Smooth muscle cell (in vitro differentiated cells): ENCODE results near the gene SH3RF3. TPM values are rescaled to one million over a fixed set of nuclear protein-coding genes. Genes with fewer than 3 reads are reported as not detected.
A peak's percentile ranks its signal among the peaks of the same experiment; 100 is the strongest.

Experiments used
- DNase-seq: peaks from one replicate; lab custom pipeline; 2025; ENCODE audit not compliant: unreplicated experiment; lab: John Stamatoyannopoulos, UW
- H2AFZ ChIP-seq: fragments of 200-600 bp; sonication (generic); 2 replicates; pipeline ENCODE4 v1.6.0; 2016; ENCODE audit warnings: antibody characterized with exemption, low read depth, mild to moderate bottlenecking
- H3F3A ChIP-seq: fragments of 200-600 bp; sonication (generic); 2 replicates; pipeline ENCODE4 v1.6.0; 2017; ENCODE audit warnings: antibody characterized with exemption, low read depth
- H3K27ac ChIP-seq: fragments of 200-600 bp; sonication (generic); 2 replicates; pipeline ENCODE4 v1.5.1; 2016; ENCODE audit warnings: low read depth, mild to moderate bottlenecking
- H3K27me3 ChIP-seq: fragments of 200-600 bp; sonication (generic); 2 replicates; pipeline ENCODE4 v1.6.1; 2016; ENCODE audit warnings: low read depth, mild to moderate bottlenecking
- H3K36me3 ChIP-seq: fragments of 200-600 bp; sonication (generic); 2 replicates; pipeline ENCODE4 v1.5.1; 2016; ENCODE audit warnings: low read depth
- H3K4me1 ChIP-seq: fragments of 200-600 bp; sonication (generic); 2 replicates; pipeline ENCODE4 v1.5.1; 2016; ENCODE audit warnings: low read depth
- H3K4me2 ChIP-seq: fragments of 200-600 bp; sonication (generic); 2 replicates; pipeline ENCODE4 v1.6.0; 2016; ENCODE audit warnings: mild to moderate bottlenecking
- H3K4me3 ChIP-seq: fragments of 200-600 bp; sonication (generic); 2 replicates; pipeline ENCODE4 v1.5.1; 2016; ENCODE audit warnings: mild to moderate bottlenecking
- H3K79me2 ChIP-seq: fragments of 200-600 bp; sonication (generic); 2 replicates; pipeline ENCODE4 v1.6.0; 2016; ENCODE audit warnings: low read depth, mild to moderate bottlenecking
- H3K9ac ChIP-seq: fragments of 200-600 bp; sonication (generic); 2 replicates; pipeline ENCODE4 v1.6.0; 2016; ENCODE audit warnings: low read depth
- H3K9me3 ChIP-seq: fragments of 200-600 bp; sonication (generic); replicated peaks from 2 replicates; pipeline ENCODE4 v1.5.1; 2016; ENCODE audit warnings: low read depth
- H4K20me1 ChIP-seq: fragments of 200-600 bp; sonication (generic); 2 replicates; pipeline ENCODE4 v1.6.0; 2016; ENCODE audit warnings: low read depth
- WGBS: methylation state at CpG from one replicate; pipeline ENCODE4 v1.1.7; 2016; ENCODE audit warnings: low lambda C conversion rate; 5-methylcytosine and 5-hydroxymethylcytosine counted together
- polyA plus RNA-seq: library from polyadenylated mRNA; unstranded; fragments of >200 nt; fragmentation: Nextera tagmentation; extraction: Ambion mirVana; gene quantifications from 2 replicates; pipeline ENCODE4 v1.2.1, GENCODE V29; 2016
- total RNA-seq: library from RNA; depleted of rRNA; stranded (reverse); fragments of >200 nt; gene quantifications from 2 replicates; pipeline ENCODE4 v1.2.3, GENCODE V29; 2014
- TF ChIP-seq, protein P1 (sequence below): fragments of 200-600 bp; sonication (generic); IDR thresholded peaks from 2 replicates; pipeline ENCODE4 v1.5.1; 2017; ENCODE audit warnings: borderline replicate concordance, mild to moderate bottlenecking, antibody characterized with exemption; ENCODE audit not compliant: insufficient read depth, poor library complexity, severe bottlenecking

The SH3RF3 gene
- total and polyA plus RNA-seq, 2 experiments from 2014 or later, result 6.6 to 11.8 TPM

DNA sequence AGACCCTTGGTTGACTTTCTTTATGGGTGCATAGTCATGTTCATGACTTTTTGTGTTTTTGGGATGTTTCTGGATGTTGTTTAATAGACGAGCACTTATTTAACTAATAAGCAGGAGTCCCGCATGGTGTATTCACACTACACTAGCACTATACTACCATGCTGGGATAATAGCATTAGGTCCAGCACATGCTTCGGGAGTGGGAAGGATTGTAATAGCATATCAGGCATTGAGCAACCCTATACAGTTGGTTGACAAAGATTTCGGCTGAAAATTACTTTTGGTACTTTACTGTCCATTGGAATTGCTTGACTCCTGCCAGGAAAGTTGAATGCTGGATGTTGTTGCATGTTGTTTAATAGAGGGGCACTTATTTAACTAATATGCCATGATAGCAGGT, 2.8 kb downstream of the SH3RF3 start:
- Histone ChIP-seq H2AFZ (no peak overlapping the region), H3K36me3 (no peaks in the 10 kb centered on the region), H3K4me3 (peak overlapping the region; percentile 78), H3K4me1 (peaks cover 7% of the 10 kb centered on the region), H3K9ac (no peak overlapping the region), H4K20me1 (peaks cover 66% of the 10 kb centered on the region), H3K27me3 (peaks cover 6% of the 10 kb centered on the region), H3K79me2 (peaks cover 67% of the 10 kb centered on the region), H3K4me2 (peak overlapping the region; percentile 87), H3K27ac (no peak overlapping the region), H3K9me3 (no peaks in the 10 kb centered on the region), H3F3A (peaks cover 8% of the 10 kb centered on the region)
- no peak for DNase-seq
- 87% methylated on average over 4 of the region's 4 CpGs for WGBS
- TF ChIP-seq, protein P1, sequence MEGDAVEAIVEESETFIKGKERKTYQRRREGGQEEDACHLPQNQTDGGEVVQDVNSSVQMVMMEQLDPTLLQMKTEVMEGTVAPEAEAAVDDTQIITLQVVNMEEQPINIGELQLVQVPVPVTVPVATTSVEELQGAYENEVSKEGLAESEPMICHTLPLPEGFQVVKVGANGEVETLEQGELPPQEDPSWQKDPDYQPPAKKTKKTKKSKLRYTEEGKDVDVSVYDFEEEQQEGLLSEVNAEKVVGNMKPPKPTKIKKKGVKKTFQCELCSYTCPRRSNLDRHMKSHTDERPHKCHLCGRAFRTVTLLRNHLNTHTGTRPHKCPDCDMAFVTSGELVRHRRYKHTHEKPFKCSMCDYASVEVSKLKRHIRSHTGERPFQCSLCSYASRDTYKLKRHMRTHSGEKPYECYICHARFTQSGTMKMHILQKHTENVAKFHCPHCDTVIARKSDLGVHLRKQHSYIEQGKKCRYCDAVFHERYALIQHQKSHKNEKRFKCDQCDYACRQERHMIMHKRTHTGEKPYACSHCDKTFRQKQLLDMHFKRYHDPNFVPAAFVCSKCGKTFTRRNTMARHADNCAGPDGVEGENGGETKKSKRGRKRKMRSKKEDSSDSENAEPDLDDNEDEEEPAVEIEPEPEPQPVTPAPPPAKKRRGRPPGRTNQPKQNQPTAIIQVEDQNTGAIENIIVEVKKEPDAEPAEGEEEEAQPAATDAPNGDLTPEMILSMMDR, result no peak

DNA sequence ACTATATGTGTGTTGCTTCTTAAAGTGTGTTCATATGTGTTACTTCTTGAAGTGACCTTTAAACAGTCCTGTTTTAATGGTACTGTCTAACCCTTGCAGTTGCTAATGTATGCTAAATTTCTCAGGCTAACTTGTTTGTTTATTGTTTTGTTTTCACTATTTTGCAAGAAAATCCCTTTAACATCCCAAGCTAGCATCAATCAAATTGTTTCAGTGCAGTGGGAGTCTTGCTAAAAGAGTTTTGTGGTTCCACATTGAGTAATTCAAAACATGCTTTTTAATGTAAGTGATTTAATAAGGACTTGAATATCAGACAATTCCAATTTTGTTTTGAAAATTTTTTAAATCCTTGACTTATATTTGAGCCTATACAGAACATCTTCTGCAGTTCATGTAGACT, 3.6 kb downstream of the SH3RF3 start:
- H3K9ac ChIP-seq, result no peak overlapping the region
- H4K20me1 ChIP-seq, result peaks cover 75% of the 10 kb centered on the region
- H3F3A ChIP-seq, result no peaks in the 10 kb centered on the region
- H3K79me2 ChIP-seq, result peaks cover 75% of the 10 kb centered on the region
- no peak overlapping the region for H3K27ac ChIP-seq
- H3K4me2 ChIP-seq, result peak overlapping the region; percentile 87
- H3K36me3 ChIP-seq, result no peaks in the 10 kb centered on the region
- H3K9me3 ChIP-seq, result no peaks in the 10 kb centered on the region
- no peak overlapping the region for H2AFZ ChIP-seq
- DNase-seq, result no peak
- peaks cover 8% of the 10 kb centered on the region for H3K4me1 ChIP-seq
- H3K27me3 ChIP-seq, result peaks cover 6% of the 10 kb centered on the region
- TF ChIP-seq, protein P1, result no peak
- no peak overlapping the region for H3K4me3 ChIP-seq

DNA sequence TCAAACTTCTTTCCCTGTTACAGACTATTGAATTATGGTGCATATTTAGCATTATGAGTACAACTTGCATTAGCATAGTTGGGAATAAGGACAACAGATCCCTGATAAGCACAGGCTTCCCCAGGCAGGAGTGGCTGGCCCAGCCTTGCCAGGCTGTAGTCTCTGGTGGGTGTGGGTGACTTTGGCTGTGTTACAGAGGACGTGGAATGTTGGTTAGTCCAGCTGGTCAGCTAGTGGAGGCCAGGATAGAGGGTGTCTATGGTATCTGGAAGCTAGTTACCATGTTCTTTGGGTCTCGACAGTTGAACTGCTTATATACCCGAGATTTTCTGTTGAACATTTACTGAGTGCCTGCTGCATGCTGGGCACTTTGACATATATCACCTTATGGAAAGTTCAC, 4.7 kb downstream of the SH3RF3 start:
- Histone ChIP-seq H3K4me2 (no peak overlapping the region), H3K4me1 (peaks cover 8% of the 10 kb centered on the region), H3K27me3 (peaks cover 6% of the 10 kb centered on the region), H4K20me1 (peaks cover 86% of the 10 kb centered on the region), H3K79me2 (peaks cover 87% of the 10 kb centered on the region), H3K9me3 (no peaks in the 10 kb centered on the region), H3K36me3 (no peaks in the 10 kb centered on the region), H2AFZ (no peak overlapping the region), H3F3A (no peaks in the 10 kb centered on the region), H3K4me3 (no peak overlapping the region), H3K9ac (no peak overlapping the region), H3K27ac (no peak overlapping the region)
- WGBS, result 88% methylated on average over 3 of the region's 3 CpGs
- no peak for DNase-seq
- TF ChIP-seq, protein P1, result no peak

DNA sequence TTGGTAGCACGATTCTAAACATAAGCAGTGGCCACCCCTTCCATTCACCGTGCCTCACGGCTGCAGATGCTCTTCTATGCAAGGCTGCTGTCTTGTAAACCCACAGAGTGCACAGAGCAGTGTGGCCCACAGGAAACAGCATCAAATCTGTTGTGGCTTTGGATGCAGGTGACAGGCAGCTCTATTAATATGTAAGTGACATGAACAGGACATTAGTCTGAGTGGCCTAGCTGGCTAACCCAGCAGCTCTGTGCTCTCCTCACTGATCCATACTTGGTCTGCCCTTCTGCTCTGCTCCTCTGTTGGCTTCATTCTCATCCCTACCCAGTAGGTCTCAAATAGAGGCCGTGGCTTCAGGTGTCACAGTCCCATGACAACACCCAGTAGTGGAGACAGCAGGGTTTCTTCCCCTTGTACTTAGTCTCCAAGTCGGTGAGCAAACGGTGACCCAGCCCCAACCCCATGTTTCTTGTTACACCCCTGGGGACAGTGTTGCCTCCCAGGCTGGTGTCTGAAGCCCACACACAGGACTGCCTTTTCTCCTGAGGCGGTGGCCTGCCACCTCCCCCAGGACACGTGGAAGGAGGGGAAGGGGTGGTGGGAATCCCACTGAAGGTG, 5.8 kb downstream of the SH3RF3 start:
- Histone ChIP-seq H3K36me3 (no peaks in the 10 kb centered on the region), H2AFZ (no peak overlapping the region), H3K27ac (no peak overlapping the region), H3K9ac (no peak overlapping the region), H3K79me2 (peaks cover 98% of the 10 kb centered on the region), H4K20me1 (peaks cover 97% of the 10 kb centered on the region), H3F3A (no peaks in the 10 kb centered on the region), H3K4me3 (no peak overlapping the region), H3K27me3 (peaks cover 6% of the 10 kb centered on the region), H3K4me1 (peaks cover 8% of the 10 kb centered on the region), H3K4me2 (no peak overlapping the region), H3K9me3 (no peaks in the 10 kb centered on the region)
- TF ChIP-seq, protein P1, result no peak
- DNase-seq, result no peak
- 88% methylated on average over 8 of the region's 8 CpGs for WGBS
